ENCODE results near the gene SLC35A5.

DNA sequence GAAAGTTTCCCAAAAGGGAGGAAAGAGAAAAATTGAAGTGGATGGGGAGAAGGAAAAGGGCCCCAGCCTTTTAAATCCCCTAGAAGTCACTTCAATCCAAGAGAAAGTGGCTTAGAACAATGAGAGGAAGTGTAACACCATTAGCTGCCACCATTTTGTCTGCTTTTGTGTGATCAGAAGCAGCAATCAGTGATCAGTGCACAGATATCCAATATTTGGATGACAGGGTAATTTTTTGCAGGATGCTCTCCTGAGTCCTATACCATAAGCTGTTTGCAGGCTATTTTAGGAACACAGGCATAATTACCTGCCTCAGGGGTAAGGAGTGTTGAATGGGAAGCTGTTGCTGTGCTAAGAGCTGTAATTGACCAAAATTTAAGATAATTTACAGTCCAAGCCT is 31.4 kb downstream of the SLC35A5 start:
- TF ChIP-seq SCRT2 (tag by site-specific recombination; IDR thresholded peaks at IDR 0.05) = no peak
- TF ChIP-seq, protein P1, sequence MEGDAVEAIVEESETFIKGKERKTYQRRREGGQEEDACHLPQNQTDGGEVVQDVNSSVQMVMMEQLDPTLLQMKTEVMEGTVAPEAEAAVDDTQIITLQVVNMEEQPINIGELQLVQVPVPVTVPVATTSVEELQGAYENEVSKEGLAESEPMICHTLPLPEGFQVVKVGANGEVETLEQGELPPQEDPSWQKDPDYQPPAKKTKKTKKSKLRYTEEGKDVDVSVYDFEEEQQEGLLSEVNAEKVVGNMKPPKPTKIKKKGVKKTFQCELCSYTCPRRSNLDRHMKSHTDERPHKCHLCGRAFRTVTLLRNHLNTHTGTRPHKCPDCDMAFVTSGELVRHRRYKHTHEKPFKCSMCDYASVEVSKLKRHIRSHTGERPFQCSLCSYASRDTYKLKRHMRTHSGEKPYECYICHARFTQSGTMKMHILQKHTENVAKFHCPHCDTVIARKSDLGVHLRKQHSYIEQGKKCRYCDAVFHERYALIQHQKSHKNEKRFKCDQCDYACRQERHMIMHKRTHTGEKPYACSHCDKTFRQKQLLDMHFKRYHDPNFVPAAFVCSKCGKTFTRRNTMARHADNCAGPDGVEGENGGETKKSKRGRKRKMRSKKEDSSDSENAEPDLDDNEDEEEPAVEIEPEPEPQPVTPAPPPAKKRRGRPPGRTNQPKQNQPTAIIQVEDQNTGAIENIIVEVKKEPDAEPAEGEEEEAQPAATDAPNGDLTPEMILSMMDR (tag by site-specific recombination; IDR thresholded peaks at IDR 0.05) = no peak
- TF ChIP-seq ZNF664 (tag by site-specific recombination; IDR thresholded peaks at IDR 0.05) = no peak
- no peak for TF ChIP-seq ZNF10 (tag by site-specific recombination; IDR thresholded peaks at IDR 0.05)
- TF ChIP-seq, protein P2, sequence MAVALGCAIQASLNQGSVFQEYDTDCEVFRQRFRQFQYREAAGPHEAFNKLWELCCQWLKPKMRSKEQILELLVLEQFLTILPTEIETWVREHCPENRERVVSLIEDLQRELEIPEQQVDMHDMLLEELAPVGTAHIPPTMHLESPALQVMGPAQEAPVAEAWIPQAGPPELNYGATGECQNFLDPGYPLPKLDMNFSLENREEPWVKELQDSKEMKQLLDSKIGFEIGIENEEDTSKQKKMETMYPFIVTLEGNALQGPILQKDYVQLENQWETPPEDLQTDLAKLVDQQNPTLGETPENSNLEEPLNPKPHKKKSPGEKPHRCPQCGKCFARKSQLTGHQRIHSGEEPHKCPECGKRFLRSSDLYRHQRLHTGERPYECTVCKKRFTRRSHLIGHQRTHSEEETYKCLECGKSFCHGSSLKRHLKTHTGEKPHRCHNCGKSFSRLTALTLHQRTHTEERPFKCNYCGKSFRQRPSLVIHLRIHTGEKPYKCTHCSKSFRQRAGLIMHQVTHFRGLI (tag by site-specific recombination; IDR thresholded peaks at IDR 0.05) = no peak
- TF ChIP-seq ZFP41 (tag by site-specific recombination; IDR thresholded peaks at IDR 0.05; ENCODE audit: borderline replicate concordance) = no peak
- TF ChIP-seq ZNF394 (tag by site-specific recombination; IDR thresholded peaks at IDR 0.05; ENCODE audit: borderline replicate concordance) = no peak
- TF ChIP-seq MEIS1 (CRISPR knock-in tag; IDR thresholded peaks at IDR 0.05; ENCODE audit: borderline replicate concordance) = no peak
- no peak for TF ChIP-seq ZNF292 (tag by site-specific recombination; IDR thresholded peaks at IDR 0.05; ENCODE audit: borderline replicate concordance, low read depth)

Data from HEK293 (cell line).